ENCODE data around the gene ARRDC5.
A peak's percentile ranks its signal among the peaks of the same experiment; 100 is the strongest.
"Not testable (repeated sequence)": the region's sequence is repeated elsewhere in the genome, so short reads cannot be mapped to it uniquely, and the experiment has no call there.

ARRDC5 gene

GRCh38 chr19:4910594-4911281, 8.0 kb upstream of the ARRDC5 start:
- DNase-seq (ENCODE audit: low read depth, low spot score), result no peak

DNA sequence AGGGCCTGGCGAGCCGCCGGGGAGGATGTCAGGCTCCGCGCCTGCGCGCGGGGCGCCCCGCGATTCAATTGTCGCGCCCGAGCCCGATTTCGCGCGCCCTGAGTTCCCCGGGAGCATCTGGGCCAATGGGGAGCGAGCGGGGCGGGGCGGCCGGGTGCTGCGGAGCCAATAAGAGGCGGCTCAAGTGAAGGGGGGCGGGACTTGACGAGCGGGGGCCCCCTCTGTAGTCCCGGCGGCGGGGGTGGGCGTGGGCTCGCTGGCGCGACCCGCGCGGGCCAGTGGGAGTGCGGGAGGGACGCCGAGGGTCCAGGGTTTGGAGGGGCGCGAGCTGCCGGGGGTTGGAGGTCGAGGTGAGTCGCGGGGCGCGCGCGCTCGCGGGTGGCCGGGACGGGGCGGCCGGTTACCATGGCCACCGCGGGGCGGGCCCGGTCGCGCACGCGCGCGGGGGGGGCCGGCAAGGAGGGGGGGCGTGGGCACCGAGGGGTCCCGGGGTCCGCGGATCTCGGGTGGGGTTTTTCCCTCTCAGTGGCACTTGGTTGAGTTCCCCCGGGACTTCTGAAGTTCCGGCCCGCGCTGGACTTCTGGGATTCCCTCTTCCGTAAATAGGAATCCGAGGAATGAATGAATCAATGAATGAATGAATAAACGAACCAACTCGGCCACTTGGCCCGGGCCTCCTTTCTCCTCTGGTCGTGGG, 7.3 kb upstream of the ARRDC5 start:
- peak; percentile 69 for DNase-seq (ENCODE audit: low read depth, low spot score)

GRCh38 chr19:4909156-4909896, 6.6 kb upstream of the ARRDC5 start, which contains the start of gene UHRF1:
Gene UHRF1 (plus strand): TSS chr19:4909501. CDS start chr19:4910886, 1,385 bp downstream.
- DNase-seq (ENCODE audit: low read depth, low spot score), result no peak

GRCh38 chr19:4908781-4909155, 6.1 kb upstream of the ARRDC5 start:
- DNase-seq (ENCODE audit: low read depth, low spot score), result no peak

DNA sequence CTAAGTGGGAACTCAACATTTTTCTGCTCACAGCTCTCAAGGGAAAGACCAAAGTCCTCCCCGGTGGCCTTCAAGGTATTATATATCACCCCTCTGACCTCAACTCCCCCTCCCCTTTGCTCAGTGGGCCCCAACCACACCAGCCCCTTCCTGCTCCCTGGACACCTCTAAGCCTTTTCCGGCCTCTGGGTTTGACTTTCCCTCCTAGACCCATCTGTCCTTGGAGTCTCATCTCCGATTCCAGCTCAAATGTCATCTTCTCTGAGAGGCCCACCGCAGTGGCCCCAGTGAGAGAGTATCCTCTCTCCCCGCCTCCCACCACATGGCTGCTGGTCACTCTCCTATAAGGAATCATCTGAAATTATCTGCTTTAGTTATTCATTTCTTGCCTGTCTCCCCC, 5.7 kb upstream of the ARRDC5 start:
- no peak for DNase-seq (ENCODE audit: low read depth, low spot score)

- no peak for DNase-seq (ENCODE audit: low read depth, low spot score)
These were observed 4.3 kb upstream of the ARRDC5 start for GRCh38 chr19:4906963-4907362.

GRCh38 chr19:4904481-4904880, 1.8 kb upstream of the ARRDC5 start:
- DNase-seq (ENCODE audit: low read depth, low spot score), result no peak

GRCh38 chr19:4900879-4901278, 1.8 kb downstream of the ARRDC5 start:
- not testable (repeated sequence) for DNase-seq (ENCODE audit: low read depth, low spot score)

DNA sequence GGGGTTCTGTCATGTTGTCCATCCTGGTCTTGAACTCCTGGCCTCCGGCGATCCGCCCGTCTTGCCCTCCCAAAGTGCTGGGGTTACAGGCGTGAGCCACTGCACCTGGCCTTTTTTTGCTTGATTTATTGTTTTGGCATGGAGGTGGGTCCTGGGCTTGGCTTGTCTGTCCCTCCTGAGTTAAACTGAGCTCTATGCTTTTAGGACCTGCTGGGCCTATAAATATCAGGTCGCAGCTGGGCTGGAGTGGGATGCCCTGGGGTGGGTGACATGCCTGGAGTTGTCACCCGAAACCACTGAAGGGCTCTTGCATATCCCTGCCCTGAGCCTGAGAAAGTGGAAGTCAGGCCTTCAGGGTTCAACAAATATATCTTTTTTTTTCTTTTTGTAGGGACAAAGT, 5.5 kb downstream of the ARRDC5 start:
- DNase-seq (ENCODE audit: low read depth, low spot score), result no peak

GRCh38 chr19:4896372-4896771, 6.3 kb downstream of the ARRDC5 start:
- DNase-seq (ENCODE audit: low read depth, low spot score), result no peak

DNA sequence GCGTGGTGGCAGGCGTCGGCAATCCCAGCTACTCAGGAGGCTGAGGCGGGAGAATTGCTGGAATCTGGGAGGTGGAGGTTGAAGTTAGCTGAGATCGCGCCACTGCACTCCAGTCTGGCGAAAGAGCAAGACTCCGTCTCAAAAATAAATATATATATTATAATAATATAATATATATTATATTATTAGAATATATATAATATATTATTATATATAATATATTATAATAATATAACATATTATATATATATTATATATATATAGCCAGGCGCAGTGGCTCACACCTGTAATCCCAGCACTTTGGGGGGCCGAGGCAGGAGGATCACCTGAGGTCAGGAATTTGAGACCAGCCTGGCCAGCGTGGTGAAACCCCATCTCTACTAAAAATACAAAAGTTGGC, 9.7 kb downstream of the ARRDC5 start:
- not testable (repeated sequence) for DNase-seq (ENCODE audit: low read depth, low spot score)

DNA sequence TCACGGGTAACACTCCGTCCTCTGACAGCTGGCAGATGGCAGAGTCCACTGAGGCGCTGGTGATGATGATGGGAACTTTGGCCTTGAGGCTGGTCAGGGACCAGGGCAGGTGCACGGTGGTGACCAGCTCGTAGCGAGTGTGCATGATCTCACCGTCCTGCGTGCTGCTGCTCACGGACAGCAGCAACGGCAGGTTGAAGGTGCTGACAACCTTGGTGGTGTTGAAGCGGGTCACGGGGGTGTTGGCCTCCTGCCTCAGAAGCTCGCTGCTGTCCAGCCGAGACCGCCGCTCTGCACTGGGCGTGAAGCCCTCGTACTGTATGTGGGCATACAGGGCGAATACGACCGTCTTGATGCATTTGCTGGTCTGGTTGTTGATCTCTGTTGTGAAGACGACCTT, 11.6 kb downstream of the ARRDC5 start:
- no peak for DNase-seq (ENCODE audit: low read depth, low spot score)

DNA sequence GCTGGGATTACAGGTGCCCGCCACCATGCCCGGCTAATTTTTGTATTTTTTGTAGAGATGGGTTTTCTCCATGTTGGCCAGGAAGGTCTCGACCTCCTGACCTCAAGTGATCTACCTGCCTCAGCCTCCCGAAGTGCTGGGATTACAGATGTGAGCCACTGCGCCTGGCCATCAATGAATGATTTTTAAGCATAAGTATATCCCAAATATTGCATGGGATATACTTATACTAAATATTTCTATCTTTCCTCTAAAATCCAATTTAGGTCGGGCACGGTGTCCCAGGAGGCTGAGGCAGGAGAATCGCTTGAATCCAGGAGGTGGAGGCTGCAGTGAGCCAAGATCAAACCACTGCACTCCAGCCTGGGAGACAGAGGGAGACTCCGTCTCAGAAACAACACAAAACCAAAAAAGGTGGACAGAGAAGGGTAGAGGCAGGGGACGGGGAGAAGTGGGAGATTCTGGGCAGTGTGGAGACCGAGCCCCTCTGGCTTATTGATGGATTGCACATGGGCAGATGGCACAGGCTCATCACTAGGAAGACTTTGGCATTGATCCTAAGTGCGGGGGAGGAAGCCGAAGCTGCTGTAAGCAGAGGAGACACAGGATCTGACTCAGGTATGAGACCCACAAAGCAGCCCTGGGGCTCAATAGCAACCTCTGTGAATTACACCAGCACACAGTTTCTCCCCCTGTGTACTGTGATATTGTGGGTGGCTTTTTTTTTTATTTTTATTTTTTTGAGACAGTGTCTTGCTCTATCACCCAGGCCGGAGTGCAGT, 13.5 kb downstream of the ARRDC5 start:
- DNase-seq (ENCODE audit: low read depth, low spot score), result no peak

- DNase-seq (ENCODE audit: low read depth, low spot score), result not testable (repeated sequence)
These were observed 14.9 kb downstream of the ARRDC5 start for GRCh38 chr19:4887803-4888202.

DNA sequence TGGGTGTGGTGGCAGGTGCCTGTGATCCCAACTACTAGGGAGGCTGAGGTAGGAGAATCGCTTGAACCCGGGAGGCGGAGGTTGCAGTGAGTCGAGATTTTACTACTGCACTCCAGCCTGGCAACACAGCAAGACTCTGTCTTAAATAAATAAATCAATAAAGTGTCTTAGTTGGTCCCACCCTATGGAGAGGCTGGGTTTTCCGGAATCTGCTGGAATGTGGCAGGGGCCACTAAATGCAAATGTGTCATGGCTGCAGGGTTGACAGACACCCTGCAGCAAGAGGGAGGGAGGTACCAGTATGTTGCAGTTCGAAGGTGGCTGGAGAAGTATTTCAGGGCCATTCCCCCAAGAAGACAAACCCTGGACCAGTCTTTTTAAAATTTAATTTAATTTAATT, 17.7 kb downstream of the ARRDC5 start:
- not testable (repeated sequence) for DNase-seq (ENCODE audit: low read depth, low spot score)

- not testable (repeated sequence) for DNase-seq (ENCODE audit: low read depth, low spot score)
These were observed 19.8 kb downstream of the ARRDC5 start for GRCh38 chr19:4882874-4883273.

DNA sequence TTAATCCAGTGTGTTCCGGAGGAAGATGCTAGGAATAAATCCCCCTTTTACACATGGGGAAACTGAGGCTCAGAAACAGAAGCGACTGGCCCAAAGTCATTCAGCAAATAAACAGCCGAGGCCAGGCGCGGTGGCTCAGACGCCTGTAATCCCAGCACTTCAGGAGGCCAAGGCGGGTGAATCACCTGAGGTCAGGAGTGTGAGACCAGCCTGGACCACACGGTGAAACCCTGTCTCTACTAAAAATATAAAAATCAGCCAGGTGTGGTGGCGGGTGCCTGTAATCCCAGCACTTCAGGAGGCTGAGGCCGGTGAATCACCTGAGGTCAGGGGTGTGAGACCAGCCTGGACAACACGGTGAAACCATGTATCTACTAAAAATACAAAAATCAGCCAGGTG, 23.7 kb downstream of the ARRDC5 start:
- DNase-seq (ENCODE audit: low read depth, low spot score), result no peak

DNA sequence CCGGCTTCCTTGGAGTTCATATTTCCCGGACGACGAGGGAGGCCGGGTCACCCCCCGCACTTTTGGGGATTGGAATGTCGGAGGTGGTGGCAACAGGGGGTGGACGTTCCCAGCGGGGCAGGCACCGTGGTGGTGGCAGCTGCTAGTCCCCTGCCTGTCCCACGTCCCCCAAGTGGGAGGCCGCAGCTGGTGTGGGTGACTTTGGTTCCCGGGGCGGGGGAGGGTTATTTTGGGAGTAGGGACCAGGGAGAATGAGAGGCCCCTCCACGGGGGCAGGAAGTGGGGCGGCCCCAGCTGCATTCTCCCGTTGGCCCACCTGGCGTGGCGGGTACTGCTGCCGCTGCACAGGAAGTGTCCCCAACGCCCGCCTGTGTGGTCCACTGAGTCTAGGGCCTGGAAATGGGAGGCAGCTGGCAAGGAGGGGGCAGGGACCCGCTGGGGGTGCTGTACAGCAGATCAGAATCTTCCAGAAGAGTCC, 24.2 kb downstream of the ARRDC5 start:
- DNase-seq (ENCODE audit: low read depth, low spot score), result no peak

DNA sequence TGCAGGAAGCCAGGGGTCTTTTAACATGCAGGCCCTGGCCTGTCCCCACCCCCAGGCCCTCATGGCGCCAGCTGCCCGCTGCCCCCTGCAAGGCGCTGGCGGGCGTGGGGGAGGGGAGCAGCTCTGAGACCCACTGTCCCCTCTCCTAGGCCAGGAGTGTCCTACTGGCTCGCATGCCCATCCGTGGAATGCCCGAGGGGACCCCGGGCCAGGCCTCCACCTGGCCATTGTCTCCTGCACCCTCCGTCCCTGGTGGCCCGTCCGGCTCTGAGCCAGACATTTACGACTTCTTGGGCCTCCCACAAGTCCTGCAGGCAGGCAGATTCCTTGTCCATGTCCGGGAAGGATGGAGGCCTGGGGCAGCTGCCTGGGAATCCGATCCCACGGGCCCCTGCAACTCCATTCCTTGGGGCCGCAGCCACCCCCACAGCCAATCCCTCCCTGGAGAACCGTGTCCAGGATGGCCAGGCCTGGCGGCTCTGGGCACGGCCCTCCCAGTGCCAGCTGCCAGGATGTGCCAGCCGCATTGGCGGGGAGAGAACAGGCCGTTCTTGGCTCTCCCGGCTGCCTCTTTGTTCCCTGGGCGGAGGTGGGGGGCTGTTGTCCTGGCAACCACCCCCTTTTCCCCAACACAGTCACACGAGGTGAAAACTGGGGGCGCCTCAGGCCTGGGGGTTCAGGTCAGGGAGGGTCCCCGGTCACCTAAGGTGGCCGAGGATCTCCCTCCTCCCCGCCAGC, 24.8 kb downstream of the ARRDC5 start:
- no peak for DNase-seq (ENCODE audit: low read depth, low spot score)

DNA sequence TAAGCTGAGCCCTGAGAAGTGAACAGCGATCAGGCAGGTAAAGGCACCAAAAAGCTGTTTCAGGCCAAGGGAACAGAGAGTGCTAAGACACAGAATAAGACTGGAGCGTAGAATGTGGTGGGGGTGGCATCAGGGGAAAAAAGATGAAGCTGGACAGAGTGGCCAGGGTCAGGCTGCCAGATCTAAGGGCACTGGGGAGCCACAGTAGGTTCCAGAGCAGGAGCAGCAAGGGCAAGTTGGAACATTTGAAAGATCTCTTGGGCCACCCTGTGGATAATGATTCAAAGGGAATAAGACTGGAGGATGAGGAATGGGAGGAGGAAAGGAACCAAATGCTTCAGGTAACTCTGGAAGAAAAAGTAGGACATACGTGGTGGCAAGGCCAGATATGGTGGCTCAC, 28.8 kb downstream of the ARRDC5 start:
- DNase-seq (ENCODE audit: low read depth, low spot score), result no peak

DNA sequence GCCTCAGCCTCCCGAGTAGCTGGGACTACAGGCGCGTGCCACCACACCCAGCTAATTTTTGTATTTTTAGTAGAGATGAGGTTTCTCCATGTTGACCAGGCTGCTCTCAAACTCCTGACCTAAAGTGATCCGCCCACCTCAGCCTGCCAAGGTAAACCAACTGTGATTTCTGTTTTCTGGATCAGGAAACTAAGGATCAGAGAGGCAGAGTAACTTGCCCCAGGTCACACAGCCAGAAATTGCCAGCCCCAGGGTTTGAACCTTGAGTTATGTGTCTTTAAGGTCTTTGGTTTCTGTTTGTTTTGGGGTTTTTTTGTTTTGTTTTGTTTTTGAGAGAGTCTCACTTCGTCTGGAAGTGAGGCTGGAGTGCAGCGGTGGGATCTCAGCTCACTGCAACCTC, 31.0 kb downstream of the ARRDC5 start:
- no peak for DNase-seq (ENCODE audit: low read depth, low spot score)

All from smooth muscle cell of the brain vasculature (primary cell).